Suprapubic skin (tissue), 4 donors: Measurements from ENCODE around the gene C1QTNF9.

Experiments
- CTCF ChIP-seq, 2 donors: fragments of 200-600 bp in 1 of 2; fragments of 450-650 bp in 1 of 2; sonication (generic) in 1 of 2; IDR thresholded peaks; one replicate each; pipeline ENCODE4 v1.5.1; 2016 to 2019; ENCODE audit warnings: antibody characterized with exemption in 2 of 2, mild to moderate bottlenecking in 1 of 2, moderate library complexity in 1 of 2
- POLR2A ChIP-seq, 2 donors: fragments of 450-650 bp; IDR thresholded peaks; one replicate each; pipeline ENCODE4 v1.6.1; 2017; ENCODE audit warnings: antibody characterized with exemption in 2 of 2, mild to moderate bottlenecking in 2 of 2, moderate library complexity in 2 of 2
- POLR2AphosphoS5 ChIP-seq, 3 donors: sonication (generic); formaldehyde crosslinking; IDR thresholded peaks; one replicate each; pipeline ENCODE4 v1.6.1; 2017; ENCODE audit warnings: antibody characterized with exemption in 3 of 3

GRCh38 chr13:24276861-24277260 is 32.5 kb upstream of the C1QTNF9 start:
- TF ChIP-seq CTCF (IDR thresholded peaks at IDR 0.05) = no peak
- TF ChIP-seq POLR2A (IDR thresholded peaks at IDR 0.05) = no peak
- no peak for TF ChIP-seq POLR2AphosphoS5 (IDR thresholded peaks at IDR 0.05)
